OCI-LY1 (cell line): ENCODE results near the gene ILF3.

Source experiments
- CTCF ChIP-seq: fragments of 200-600 bp; sonication (generic), shearing (Covaris generic); IDR thresholded peaks from 2 replicates; pipeline ENCODE4 v1.5.1; 2017; ENCODE audit warnings: mild to moderate bottlenecking, antibody characterized with exemption, low read length, moderate library complexity, mixed read lengths
- EZH2 ChIP-seq: fragments of 200-600 bp; sonication (generic), shearing (Covaris generic); IDR thresholded peaks from 2 replicates; pipeline ENCODE4 v1.8.0; 2017; ENCODE audit warnings: borderline replicate concordance, mixed run types, mild to moderate bottlenecking, antibody characterized with exemption, low read length, moderate library complexity, mixed read lengths

- TF ChIP-seq CTCF, result no peak
- no peak for TF ChIP-seq EZH2
These were observed 71.3 kb downstream of the ILF3 start for GRCh38 chr19:10725415-10725814.
